ENCODE results near the gene TAF4B. TPM values are rescaled to one million over a fixed set of nuclear protein-coding genes. Genes with fewer than 3 reads are reported as not detected.

The TAF4B gene
- total RNA-seq, 1 experiment from 2014 or later, result 15.2 TPM

DNA sequence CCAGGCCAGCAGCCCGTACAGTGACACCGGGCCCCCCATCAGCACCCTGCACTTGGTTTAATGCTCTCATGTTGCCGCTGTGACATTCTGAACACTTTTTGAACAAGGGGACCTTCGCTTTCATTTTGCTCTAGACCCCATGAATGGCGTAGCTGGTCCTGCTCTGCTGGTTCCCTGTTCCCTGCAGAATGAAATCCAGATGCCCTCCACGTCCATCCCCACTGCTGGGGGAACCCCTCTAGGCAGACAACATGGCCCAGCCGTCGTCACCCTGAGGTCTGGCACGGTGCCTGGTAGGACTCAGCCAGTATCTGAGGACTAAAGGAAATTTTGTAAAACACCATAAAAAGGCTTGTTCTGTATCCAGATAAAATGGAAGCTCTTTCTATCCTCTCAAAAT, 193.5 kb downstream of the TAF4B start:
- no peak overlapping the region for H3K4me3 Mint-ChIP-seq
- no peaks in the 10 kb centered on the region for H3K9me3 Mint-ChIP-seq
- H3K27ac Mint-ChIP-seq, result no peak overlapping the region
- TF ChIP-seq, protein P1, sequence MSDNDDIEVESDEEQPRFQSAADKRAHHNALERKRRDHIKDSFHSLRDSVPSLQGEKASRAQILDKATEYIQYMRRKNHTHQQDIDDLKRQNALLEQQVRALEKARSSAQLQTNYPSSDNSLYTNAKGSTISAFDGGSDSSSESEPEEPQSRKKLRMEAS (CRISPR knock-in tag; IDR thresholded peaks at IDR 0.05), result no peak
- TF ChIP-seq JAZF1 (CRISPR knock-in tag; IDR thresholded peaks at IDR 0.05) (no peak), CREB1 (CRISPR knock-in tag; IDR thresholded peaks at IDR 0.05) (no peak), ATF1 (CRISPR knock-in tag; IDR thresholded peaks at IDR 0.05) (no peak), TP53 (CRISPR knock-in tag; IDR thresholded peaks at IDR 0.05) (no peak), ZNF138 (CRISPR knock-in tag; conservative IDR thresholded peaks at IDR 0.05) (no peak), ZNF671 (CRISPR knock-in tag; IDR thresholded peaks at IDR 0.05) (no peak), ZNF425 (CRISPR knock-in tag; conservative IDR thresholded peaks at IDR 0.05) (no peak)
- TF ChIP-seq, protein P2, sequence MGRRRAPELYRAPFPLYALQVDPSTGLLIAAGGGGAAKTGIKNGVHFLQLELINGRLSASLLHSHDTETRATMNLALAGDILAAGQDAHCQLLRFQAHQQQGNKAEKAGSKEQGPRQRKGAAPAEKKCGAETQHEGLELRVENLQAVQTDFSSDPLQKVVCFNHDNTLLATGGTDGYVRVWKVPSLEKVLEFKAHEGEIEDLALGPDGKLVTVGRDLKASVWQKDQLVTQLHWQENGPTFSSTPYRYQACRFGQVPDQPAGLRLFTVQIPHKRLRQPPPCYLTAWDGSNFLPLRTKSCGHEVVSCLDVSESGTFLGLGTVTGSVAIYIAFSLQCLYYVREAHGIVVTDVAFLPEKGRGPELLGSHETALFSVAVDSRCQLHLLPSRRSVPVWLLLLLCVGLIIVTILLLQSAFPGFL (CRISPR knock-in tag; IDR thresholded peaks at IDR 0.05; ENCODE audit: borderline replicate concordance), result no peak
- TF ChIP-seq, protein P3, sequence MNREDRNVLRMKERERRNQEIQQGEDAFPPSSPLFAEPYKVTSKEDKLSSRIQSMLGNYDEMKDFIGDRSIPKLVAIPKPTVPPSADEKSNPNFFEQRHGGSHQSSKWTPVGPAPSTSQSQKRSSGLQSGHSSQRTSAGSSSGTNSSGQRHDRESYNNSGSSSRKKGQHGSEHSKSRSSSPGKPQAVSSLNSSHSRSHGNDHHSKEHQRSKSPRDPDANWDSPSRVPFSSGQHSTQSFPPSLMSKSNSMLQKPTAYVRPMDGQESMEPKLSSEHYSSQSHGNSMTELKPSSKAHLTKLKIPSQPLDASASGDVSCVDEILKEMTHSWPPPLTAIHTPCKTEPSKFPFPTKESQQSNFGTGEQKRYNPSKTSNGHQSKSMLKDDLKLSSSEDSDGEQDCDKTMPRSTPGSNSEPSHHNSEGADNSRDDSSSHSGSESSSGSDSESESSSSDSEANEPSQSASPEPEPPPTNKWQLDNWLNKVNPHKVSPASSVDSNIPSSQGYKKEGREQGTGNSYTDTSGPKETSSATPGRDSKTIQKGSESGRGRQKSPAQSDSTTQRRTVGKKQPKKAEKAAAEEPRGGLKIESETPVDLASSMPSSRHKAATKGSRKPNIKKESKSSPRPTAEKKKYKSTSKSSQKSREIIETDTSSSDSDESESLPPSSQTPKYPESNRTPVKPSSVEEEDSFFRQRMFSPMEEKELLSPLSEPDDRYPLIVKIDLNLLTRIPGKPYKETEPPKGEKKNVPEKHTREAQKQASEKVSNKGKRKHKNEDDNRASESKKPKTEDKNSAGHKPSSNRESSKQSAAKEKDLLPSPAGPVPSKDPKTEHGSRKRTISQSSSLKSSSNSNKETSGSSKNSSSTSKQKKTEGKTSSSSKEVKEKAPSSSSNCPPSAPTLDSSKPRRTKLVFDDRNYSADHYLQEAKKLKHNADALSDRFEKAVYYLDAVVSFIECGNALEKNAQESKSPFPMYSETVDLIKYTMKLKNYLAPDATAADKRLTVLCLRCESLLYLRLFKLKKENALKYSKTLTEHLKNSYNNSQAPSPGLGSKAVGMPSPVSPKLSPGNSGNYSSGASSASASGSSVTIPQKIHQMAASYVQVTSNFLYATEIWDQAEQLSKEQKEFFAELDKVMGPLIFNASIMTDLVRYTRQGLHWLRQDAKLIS (CRISPR knock-in tag; IDR thresholded peaks at IDR 0.05; ENCODE audit: borderline replicate concordance), result no peak
- TF ChIP-seq, protein P4, sequence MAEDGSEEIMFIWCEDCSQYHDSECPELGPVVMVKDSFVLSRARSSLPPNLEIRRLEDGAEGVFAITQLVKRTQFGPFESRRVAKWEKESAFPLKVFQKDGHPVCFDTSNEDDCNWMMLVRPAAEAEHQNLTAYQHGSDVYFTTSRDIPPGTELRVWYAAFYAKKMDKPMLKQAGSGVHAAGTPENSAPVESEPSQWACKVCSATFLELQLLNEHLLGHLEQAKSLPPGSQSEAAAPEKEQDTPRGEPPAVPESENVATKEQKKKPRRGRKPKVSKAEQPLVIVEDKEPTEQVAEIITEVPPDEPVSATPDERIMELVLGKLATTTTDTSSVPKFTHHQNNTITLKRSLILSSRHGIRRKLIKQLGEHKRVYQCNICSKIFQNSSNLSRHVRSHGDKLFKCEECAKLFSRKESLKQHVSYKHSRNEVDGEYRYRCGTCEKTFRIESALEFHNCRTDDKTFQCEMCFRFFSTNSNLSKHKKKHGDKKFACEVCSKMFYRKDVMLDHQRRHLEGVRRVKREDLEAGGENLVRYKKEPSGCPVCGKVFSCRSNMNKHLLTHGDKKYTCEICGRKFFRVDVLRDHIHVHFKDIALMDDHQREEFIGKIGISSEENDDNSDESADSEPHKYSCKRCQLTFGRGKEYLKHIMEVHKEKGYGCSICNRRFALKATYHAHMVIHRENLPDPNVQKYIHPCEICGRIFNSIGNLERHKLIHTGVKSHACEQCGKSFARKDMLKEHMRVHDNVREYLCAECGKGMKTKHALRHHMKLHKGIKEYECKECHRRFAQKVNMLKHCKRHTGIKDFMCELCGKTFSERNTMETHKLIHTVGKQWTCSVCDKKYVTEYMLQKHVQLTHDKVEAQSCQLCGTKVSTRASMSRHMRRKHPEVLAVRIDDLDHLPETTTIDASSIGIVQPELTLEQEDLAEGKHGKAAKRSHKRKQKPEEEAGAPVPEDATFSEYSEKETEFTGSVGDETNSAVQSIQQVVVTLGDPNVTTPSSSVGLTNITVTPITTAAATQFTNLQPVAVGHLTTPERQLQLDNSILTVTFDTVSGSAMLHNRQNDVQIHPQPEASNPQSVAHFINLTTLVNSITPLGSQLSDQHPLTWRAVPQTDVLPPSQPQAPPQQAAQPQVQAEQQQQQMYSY (CRISPR knock-in tag; IDR thresholded peaks at IDR 0.05), result no peak
- TF ChIP-seq, protein P5, sequence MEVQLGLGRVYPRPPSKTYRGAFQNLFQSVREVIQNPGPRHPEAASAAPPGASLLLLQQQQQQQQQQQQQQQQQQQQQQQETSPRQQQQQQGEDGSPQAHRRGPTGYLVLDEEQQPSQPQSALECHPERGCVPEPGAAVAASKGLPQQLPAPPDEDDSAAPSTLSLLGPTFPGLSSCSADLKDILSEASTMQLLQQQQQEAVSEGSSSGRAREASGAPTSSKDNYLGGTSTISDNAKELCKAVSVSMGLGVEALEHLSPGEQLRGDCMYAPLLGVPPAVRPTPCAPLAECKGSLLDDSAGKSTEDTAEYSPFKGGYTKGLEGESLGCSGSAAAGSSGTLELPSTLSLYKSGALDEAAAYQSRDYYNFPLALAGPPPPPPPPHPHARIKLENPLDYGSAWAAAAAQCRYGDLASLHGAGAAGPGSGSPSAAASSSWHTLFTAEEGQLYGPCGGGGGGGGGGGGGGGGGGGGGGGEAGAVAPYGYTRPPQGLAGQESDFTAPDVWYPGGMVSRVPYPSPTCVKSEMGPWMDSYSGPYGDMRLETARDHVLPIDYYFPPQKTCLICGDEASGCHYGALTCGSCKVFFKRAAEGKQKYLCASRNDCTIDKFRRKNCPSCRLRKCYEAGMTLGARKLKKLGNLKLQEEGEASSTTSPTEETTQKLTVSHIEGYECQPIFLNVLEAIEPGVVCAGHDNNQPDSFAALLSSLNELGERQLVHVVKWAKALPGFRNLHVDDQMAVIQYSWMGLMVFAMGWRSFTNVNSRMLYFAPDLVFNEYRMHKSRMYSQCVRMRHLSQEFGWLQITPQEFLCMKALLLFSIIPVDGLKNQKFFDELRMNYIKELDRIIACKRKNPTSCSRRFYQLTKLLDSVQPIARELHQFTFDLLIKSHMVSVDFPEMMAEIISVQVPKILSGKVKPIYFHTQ (CRISPR knock-in tag; IDR thresholded peaks at IDR 0.05), result no peak
- TF ChIP-seq, protein P6, sequence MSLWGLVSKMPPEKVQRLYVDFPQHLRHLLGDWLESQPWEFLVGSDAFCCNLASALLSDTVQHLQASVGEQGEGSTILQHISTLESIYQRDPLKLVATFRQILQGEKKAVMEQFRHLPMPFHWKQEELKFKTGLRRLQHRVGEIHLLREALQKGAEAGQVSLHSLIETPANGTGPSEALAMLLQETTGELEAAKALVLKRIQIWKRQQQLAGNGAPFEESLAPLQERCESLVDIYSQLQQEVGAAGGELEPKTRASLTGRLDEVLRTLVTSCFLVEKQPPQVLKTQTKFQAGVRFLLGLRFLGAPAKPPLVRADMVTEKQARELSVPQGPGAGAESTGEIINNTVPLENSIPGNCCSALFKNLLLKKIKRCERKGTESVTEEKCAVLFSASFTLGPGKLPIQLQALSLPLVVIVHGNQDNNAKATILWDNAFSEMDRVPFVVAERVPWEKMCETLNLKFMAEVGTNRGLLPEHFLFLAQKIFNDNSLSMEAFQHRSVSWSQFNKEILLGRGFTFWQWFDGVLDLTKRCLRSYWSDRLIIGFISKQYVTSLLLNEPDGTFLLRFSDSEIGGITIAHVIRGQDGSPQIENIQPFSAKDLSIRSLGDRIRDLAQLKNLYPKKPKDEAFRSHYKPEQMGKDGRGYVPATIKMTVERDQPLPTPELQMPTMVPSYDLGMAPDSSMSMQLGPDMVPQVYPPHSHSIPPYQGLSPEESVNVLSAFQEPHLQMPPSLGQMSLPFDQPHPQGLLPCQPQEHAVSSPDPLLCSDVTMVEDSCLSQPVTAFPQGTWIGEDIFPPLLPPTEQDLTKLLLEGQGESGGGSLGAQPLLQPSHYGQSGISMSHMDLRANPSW (CRISPR knock-in tag; conservative IDR thresholded peaks at IDR 0.05; ENCODE audit: low read depth), result no peak
- TF ChIP-seq, protein P7, sequence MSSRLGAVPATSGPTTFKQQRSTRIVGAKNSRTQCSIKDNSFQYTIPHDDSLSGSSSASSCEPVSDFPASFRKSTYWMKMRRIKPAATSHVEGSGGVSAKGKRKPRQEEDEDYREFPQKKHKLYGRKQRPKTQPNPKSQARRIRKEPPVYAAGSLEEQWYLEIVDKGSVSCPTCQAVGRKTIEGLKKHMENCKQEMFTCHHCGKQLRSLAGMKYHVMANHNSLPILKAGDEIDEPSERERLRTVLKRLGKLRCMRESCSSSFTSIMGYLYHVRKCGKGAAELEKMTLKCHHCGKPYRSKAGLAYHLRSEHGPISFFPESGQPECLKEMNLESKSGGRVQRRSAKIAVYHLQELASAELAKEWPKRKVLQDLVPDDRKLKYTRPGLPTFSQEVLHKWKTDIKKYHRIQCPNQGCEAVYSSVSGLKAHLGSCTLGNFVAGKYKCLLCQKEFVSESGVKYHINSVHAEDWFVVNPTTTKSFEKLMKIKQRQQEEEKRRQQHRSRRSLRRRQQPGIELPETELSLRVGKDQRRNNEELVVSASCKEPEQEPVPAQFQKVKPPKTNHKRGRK (CRISPR knock-in tag; IDR thresholded peaks at IDR 0.05; ENCODE audit: borderline replicate concordance), result no peak
- H3K36me3 Mint-ChIP-seq, result no peaks in the 10 kb centered on the region
- DNase-seq (ENCODE audit: low spot score), result no peak
- 0 out of 2 replicates have a peak, but pooled peaks cover 2% of the 10 kb centered on the region for H3K27me3 Mint-ChIP-seq (ENCODE audit: low read depth)
- CTCF ChIA-PET, result interaction anchor here (1.3 kb wide), 1 partner anchor 36 kb away, joined by 4 read pairs; no protein-coding TSS in a partner anchor
- no peak for ATAC-seq
- peaks cover 18% of the 10 kb centered on the region for H3K4me1 Mint-ChIP-seq
- POLR2A ChIA-PET, result no interaction called here

Measured in WTC11 (cell line).